Left renal pelvis (tissue), 4 donors: Measurements from ENCODE around the gene LHX4. TPM values are rescaled to one million over a fixed set of nuclear protein-coding genes. Genes with fewer than 3 reads are reported as not detected.

Experiments
- DNase-seq, 4 donors: peaks; one replicate each; pipeline ENCODE4 v3.0.0-alpha.2; 2013; ENCODE audit warnings: low read depth in 4 of 4, low spot score in 3 of 4
- polyA plus RNA-seq, 4 donors: library from polyadenylated mRNA; unstranded; fragments of 120-200 nt; gene quantifications; one replicate each; pipeline ENCODE4 v1.2.1, GENCODE V29; 2013; ENCODE audit not compliant: insufficient read length in 4 of 4

The LHX4 gene
- polyA plus RNA-seq, 4 donors, result 1.3 to 3.7 (median 2.0) TPM

- DNase-seq, result no peak
These were observed 9.4 kb downstream of the LHX4 start for GRCh38 chr1:180239145-180240096.

GRCh38 chr1:180241716-180242544 is 11.9 kb downstream of the LHX4 start:
- no peak for DNase-seq

GRCh38 chr1:180243517-180244221 is 13.6 kb downstream of the LHX4 start:
- no peak for DNase-seq

- DNase-seq, result no peak
These were observed 14.8 kb downstream of the LHX4 start for GRCh38 chr1:180244840-180245239.

GRCh38 chr1:180246579-180246978 is 16.5 kb downstream of the LHX4 start:
- DNase-seq, result no peak

GRCh38 chr1:180247061-180247460 is 17.0 kb downstream of the LHX4 start:
- no peak for DNase-seq

- DNase-seq, result no peak
These were observed 17.5 kb downstream of the LHX4 start for GRCh38 chr1:180247580-180247979.

- DNase-seq, result no peak
These were observed 18.1 kb downstream of the LHX4 start for GRCh38 chr1:180248176-180248575.

GRCh38 chr1:180248731-180249681 is 18.9 kb downstream of the LHX4 start:
- no peak for DNase-seq

- no peak for DNase-seq
These were observed 19.8 kb downstream of the LHX4 start for GRCh38 chr1:180249725-180250498.

- no peak for DNase-seq
These were observed 20.4 kb downstream of the LHX4 start for GRCh38 chr1:180250499-180250770.

- no peak for DNase-seq
These were observed 20.9 kb downstream of the LHX4 start for GRCh38 chr1:180250883-180251509.

GRCh38 chr1:180251526-180252305 is 21.7 kb downstream of the LHX4 start:
- DNase-seq, result no peak

GRCh38 chr1:180252638-180253536 is 22.8 kb downstream of the LHX4 start:
- no peak for DNase-seq

GRCh38 chr1:180253585-180254495 is 23.8 kb downstream of the LHX4 start:
- no peak for DNase-seq

GRCh38 chr1:180254496-180254819 is 24.4 kb downstream of the LHX4 start:
- no peak for DNase-seq
